PFSK-1 (cell line): ENCODE data around the gene ABCB1.

Experiments used
- FOXP2 ChIP-seq: optimal IDR thresholded peaks from 2 replicates; pipeline ENCODE3; 2011; ENCODE audit warnings: borderline replicate concordance, control low read depth, inconsistent platforms; ENCODE audit not compliant: insufficient read depth; ENCODE audit errors: extremely low read length, extremely low read depth
- POLR2AphosphoS5 ChIP-seq: IDR thresholded peaks from 2 replicates; pipeline ENCODE4 v1.6.1; 2012; ENCODE audit warnings: low read depth, mild to moderate bottlenecking, control low read depth, low read length, moderate library complexity
- REST ChIP-seq, 2 experiments: IDR thresholded peaks; 2 replicates each; pipeline versions ENCODE4 v1.6.1 to v1.8.0; 2011 to 2012; ENCODE audit warnings: low read depth in 2 of 2, low read length in 2 of 2, control low read depth in 1 of 2, inconsistent platforms in 1 of 2, mild to moderate bottlenecking in 1 of 2, moderate library complexity in 1 of 2; ENCODE audit not compliant: insufficient read depth in 1 of 2
- SIN3A ChIP-seq: IDR thresholded peaks from 2 replicates; pipeline ENCODE4 v1.6.1; 2012; ENCODE audit warnings: mild to moderate bottlenecking, low read length, moderate library complexity, borderline replicate concordance; ENCODE audit not compliant: insufficient read depth
- TAF1 ChIP-seq: IDR thresholded peaks from 2 replicates; pipeline ENCODE4 v1.6.1; 2012; ENCODE audit warnings: low read length, control low read depth, borderline replicate concordance; ENCODE audit not compliant: insufficient read depth

ABCB1 gene

DNA sequence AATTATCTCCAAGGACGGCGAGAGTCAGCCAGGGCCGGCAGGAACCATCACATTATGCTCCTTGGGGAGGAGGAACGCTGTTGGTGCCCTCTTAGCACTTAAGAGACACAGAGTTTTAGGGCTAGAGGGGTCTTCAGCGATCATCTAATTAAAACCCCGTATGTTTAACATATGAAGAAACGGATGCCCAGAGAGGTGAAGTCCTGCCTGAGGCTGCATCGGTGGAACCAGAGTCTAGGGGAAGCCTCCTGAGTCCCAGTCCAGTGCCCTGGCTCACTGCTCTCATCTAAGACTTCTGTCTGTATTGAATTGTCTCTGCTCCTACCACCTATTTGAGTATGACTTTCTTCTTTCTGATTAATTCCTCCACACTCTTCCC, 124.5 kb downstream of the ABCB1 start:
- TF ChIP-seq TAF1, result no peak
- no peak for TF ChIP-seq REST (IDR thresholded peaks at IDR 0.05; ENCODE audit: insufficient read depth in 1 of 2, low read depth in 2 of 2, low read length in 2 of 2)

DNA sequence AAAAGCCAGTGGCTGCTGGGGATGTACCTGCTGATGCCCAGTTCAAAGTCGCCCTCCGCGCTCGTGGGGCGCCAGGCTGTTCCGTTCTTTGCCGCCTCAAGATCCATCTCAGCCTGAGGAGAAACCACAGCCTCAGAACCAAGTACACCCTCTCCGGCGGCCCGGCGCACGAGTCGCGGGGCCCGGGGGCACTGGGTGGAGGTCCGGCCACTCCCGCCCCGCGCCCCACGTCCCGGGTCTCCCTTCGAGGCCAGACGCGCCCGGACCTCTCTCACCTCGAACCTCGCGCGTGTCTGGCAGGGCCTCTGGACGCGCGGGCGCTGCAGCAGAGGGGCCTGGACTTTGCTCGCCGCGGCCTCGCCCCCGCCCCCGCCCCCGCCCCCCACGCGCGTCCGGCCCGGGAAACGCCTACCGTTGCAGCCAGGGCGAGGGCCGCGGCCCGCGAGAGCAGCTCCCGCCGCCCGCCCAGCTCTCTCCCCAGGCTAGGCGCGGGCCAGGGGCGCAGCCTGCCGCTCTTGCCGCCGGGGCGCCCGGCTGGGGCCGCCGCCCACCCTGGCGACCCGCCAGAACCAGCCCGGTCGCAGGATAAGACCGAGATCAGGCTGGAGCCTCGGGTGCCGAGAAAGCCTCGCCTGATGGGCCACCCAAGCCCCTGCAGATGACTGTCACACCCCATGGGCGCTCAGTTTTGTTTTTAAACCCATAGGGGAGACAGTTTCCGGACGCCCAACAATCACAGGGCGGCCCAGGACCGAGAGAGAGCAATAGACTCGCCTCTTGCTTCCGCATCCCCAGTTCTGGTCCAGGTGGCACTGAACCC, 125.1 kb downstream of the ABCB1 start, which contains the start of gene ABCB4:
Gene ABCB4 (minus strand): TSS at position 322 of the 820 bp plus-strand sequence. CDS start 215 bp downstream, at position 107.
- TF ChIP-seq POLR2AphosphoS5 (no peak), SIN3A (no peak), REST (IDR thresholded peaks at IDR 0.05; ENCODE audit: insufficient read depth in 1 of 2, low read depth in 2 of 2, low read length in 2 of 2) (no peak), FOXP2 (no peak), TAF1 (no peak)

DNA sequence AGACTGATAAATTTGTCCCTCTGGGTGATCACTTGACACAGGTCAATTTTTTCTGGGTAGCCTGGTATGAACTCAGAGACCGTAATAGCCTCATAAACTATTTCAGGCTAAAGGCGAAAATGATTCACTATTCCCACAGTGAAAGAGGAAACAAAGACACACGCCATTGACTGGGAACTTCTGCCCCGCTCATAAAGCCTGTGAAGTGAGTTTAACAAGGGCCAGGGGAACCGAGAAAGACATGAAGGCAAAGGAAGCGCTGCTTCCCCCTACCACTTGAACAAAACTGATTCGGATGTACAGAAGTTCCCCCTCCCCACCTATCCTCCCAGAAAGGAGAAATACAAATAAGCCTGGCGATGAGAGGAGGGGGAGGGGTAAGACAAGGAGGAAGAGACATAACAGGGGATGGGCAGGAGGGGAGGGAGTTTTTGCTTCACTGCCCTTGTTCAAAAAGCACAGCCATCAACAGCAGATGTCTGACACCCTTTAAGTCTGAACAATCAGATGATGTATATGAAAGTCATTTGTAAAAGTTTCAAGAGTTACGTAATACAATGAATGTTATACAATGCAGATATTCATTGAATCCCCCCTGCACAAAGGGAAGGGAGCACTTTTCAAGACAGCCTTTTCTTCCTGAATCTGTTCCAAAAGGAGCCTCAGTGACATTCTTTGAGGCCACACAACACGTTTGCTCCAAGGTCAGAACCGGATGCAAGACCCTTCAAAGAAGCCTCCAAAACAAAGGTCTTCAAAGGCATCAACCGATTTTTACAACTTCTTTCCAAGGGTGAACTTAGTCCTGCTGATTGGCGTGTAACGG, 125.9 kb downstream of the ABCB1 start:
- TF ChIP-seq POLR2AphosphoS5, result no peak
- no peak for TF ChIP-seq REST (IDR thresholded peaks at IDR 0.05; ENCODE audit: insufficient read depth in 1 of 2, low read depth in 2 of 2, low read length in 2 of 2)
- TF ChIP-seq SIN3A, result no peak
- no peak for TF ChIP-seq TAF1
- no peak for TF ChIP-seq FOXP2

DNA sequence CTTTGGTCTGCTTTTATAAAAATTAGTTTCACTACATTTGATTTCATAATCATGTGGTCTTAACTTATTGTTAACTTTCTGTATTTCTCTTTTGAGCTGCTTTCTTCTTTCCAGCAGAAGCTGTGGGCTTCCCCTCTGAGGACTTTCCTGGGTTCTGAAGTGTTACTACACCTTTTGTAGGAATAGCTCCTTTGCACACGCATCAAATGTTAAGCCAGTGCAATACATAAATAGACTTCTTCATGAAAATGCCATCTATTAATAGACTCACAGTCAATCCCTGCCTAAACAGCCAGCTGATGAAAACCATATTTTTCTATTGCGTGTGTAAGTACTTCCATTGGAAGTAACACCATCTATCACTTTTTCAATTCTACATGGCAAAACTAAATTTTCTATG, 126.7 kb downstream of the ABCB1 start:
- TF ChIP-seq FOXP2 (no peak), POLR2AphosphoS5 (no peak)

DNA sequence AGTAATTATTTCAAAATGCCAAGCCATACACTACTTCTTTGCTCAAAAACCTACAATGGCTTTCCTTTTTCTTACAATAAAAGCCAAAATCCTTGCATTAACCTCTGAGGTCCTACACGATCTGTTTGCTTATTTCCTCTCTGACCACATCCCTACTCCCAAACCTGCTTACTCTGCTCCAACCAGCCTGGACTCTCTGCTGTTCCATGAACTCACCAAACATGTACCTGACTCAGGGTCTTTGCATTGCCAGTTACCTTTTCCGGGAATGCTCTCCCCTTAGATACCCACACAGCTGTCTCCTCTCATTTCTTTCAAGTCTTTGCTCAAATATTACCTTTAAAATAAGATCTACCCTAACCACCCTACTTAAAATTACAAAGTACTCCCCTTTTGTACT, 127.5 kb downstream of the ABCB1 start:
- TF ChIP-seq POLR2AphosphoS5, result no peak
- TF ChIP-seq SIN3A, result no peak
- no peak for TF ChIP-seq REST (IDR thresholded peaks at IDR 0.05; ENCODE audit: insufficient read depth in 1 of 2, low read depth in 2 of 2, low read length in 2 of 2)
- no peak for TF ChIP-seq FOXP2
- TF ChIP-seq TAF1, result no peak
